Measurements from ENCODE around the gene HABP4. TPM values are rescaled to one million over a fixed set of nuclear protein-coding genes. Genes with fewer than 3 reads are reported as not detected.

HABP4 gene
- total and polyA plus RNA-seq, 2 of the 4 experiments (the other 2 are of a cell fraction): 5.2 to 10.6 TPM

GRCh38 chr9:96491880-96492525 is 42.0 kb downstream of the HABP4 start:
- no TSS peak for BruUV-seq (replicated peaks)
- Histone ChIP-seq H2AK9ac (replicated peaks; ENCODE audit: low read depth, low read length, poor library complexity) (peak overlapping the region; percentile 52), H2BK15ac (ENCODE audit: low read depth, low read length) (no peak overlapping the region; the same call in 2 of the 3 replicates), H3K56ac (ENCODE audit: extremely low read depth, insufficient read depth, low read length) (no peak overlapping the region), H3K4ac (ENCODE audit: low read depth, low read length) (peak overlapping the region; percentile 11), H3K79me1 (ENCODE audit: low read depth in 1 of 2, low read length in 2 of 2) (peaks cover under 1 to 21% of the 10 kb centered on the region in 2 experiments; a peak in 3 of 4 replicates), H3K14ac (replicated peaks; ENCODE audit: low read depth, low read length) (0 out of 2 replicates have a peak overlapping the region, but pooled peaks have one; percentile 26), H3K36me3 (ENCODE audit: control insufficient read depth, insufficient read depth, low read length) (peaks cover 22% of the 10 kb centered on the region), H4K5ac (ENCODE audit: low read depth, low read length) (no peak overlapping the region), H4K20me1 (ENCODE audit: insufficient read depth, low read length) (peaks cover 14% of the 10 kb centered on the region), H3K9ac (ENCODE audit: low read depth, low read length) (no peak overlapping the region), H2BK20ac (ENCODE audit: low read depth, low read length) (no peak overlapping the region), H4K8ac (ENCODE audit: low read depth in 2 of 2, low read length in 2 of 2) (no peak overlapping the region; a peak in 1 of 4 replicates), H3K23ac (ENCODE audit: low read depth, low read length) (0 out of 2 replicates have a peak overlapping the region, but pooled peaks have one; percentile 4), H3K9me1 (ENCODE audit: insufficient read depth, low read length) (peaks cover 17% of the 10 kb centered on the region), H3K27ac (ENCODE audit: insufficient read depth, low read length) (peak overlapping the region; percentile 12; the same call in 1 of the 2 replicates), H2AFZ (replicated peaks; ENCODE audit: low read length, poor library complexity) (no peak overlapping the region), H3K9me3 (ENCODE audit: control insufficient read depth, insufficient read depth, low read length) (no peaks in the 10 kb centered on the region), H4K91ac (ENCODE audit: insufficient read depth, low read depth, low read length) (no peak overlapping the region), H2BK120ac (ENCODE audit: low read depth, low read length) (no peak overlapping the region), H3K4me3 (ENCODE audit: insufficient read depth, low read depth, low read length) (no peak overlapping the region), H3K27me3 (ENCODE audit: control insufficient read depth, insufficient read depth, low read length) (no peaks in the 10 kb centered on the region), H3K18ac (ENCODE audit: low read depth, low read length) (peak overlapping the region; percentile 5; the same call in 1 of the 2 replicates), H3K4me2 (ENCODE audit: low read depth, low read length) (peak overlapping the region; percentile 51), H2AK5ac (ENCODE audit: low read depth, low read length) (peak overlapping the region; percentile 53), H2BK5ac (ENCODE audit: low read depth, low read length, poor library complexity, severe bottlenecking) (peak overlapping the region; percentile 5), H3K4me1 (ENCODE audit: control insufficient read depth, insufficient read depth, low read length) (peaks cover 20% of the 10 kb centered on the region)
- dilution Hi-C loops (cut with HindIII; ENCODE audit: low sequenced_read_pairs, unreplicated experiment): no loop called here
- ATAC-seq (ENCODE audit: low read depth) (no peak), DNase-seq (no peak)
- in situ Hi-C loops (cut with MboI; ENCODE audit: low sequenced_read_pairs): no loop called here
- TF ChIP-seq ELK1 (IDR thresholded peaks at IDR 0.05; ENCODE audit: borderline replicate concordance, low read depth, low read length) (no peak), RAD21 (IDR thresholded peaks at IDR 0.05; ENCODE audit: low read length) (no peak)
- POLR2A ChIA-PET (ENCODE audit: unreplicated experiment): no interaction called here
- CTCF ChIA-PET: interaction anchor here (0.5 kb wide), 1 partner anchor 39 kb away, joined by 3 read pairs; no protein-coding TSS in a partner anchor
- intact Hi-C loops (cut with micrococcal nuclease): no loop called here
- WGBS, 2 experiments (ENCODE audit: extremely low coverage in 2 of 2, insufficient read length in 1 of 2): 74% methylated on average over 15 of the region's 17 CpGs; no CpG with 5 or more reads in 1 of the 2 experiments
